ENCODE data around the gene HDAC8. TPM values are rescaled to one million over a fixed set of nuclear protein-coding genes. Genes with fewer than 3 reads are reported as not detected.
A peak's percentile ranks its signal among the peaks of the same experiment; 100 is the strongest.

HDAC8 gene
- 10 to 100 TPM in 3 of 4 donors, 1 to 10 TPM in 1; 9.0 to 18.1 (median 14.2) TPM for total RNA-seq

DNA sequence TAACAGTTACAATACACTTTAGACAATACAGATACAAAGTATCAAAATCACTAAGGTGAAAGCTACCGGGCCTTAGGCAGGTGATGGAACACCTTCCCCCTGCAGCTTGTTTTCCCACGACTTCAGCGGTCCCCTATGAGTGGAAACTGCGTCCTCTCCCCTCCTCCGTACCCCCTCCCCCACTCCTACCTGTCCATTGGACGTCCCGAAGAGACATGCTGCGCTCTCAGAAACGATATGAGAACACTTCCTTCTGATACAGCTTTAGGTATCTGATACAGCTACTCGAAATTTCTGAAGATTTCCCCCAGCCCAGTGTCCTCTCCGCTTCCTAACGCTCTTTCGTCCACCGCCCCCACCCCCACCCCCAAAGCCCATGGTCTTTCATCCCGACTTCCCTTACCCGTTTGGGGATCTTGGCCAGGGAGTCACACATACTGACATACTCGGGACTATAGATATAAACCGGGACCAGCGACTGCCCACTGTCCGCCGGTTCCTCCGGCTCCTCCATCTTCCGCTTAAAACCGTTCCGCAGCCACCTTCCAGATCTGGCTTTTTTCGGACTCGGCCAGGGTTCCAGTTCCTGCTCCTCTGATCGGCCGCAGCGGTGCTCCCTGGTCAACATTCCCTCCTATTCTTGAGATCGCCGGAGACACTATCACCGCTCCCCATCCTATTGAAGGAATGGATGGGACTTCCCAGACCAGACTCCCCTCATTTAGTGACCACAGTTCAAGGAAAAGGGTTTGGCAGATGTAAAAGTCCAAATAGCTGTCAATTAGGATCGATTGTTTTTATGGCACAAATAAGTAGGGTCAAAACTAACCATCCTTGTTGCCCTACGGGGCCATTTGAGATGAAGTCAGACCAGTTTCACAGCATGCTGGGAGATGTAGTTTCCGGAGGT, at the start of gene HDAC8:
TSS of gene HDAC8 (minus strand) at position 596 of the 910 bp plus-strand sequence. CDS start at position 514, 82 bp downstream.
- Histone ChIP-seq H3K9me3 (no peaks in the 10 kb centered on the region), H3K4me3 (peak within 1 kb of the TSS; percentile 49 to 71 (median 66)), H3K27ac (peak within 1 kb of the TSS; percentile 73 to 84 (median 79)), H3K36me3 (peaks cover 0 to 5% of the 10 kb centered on the region in 2 donors), H3K27me3 (no peaks in the 10 kb centered on the region), H3K4me1 (no peaks in the 10 kb centered on the region)
- in situ Hi-C loops (cut with MboI; ENCODE audit: low sequenced_read_pairs in 4 of 4) (no loop called here), intact Hi-C loops (cut with DNase I; ENCODE audit: low total_unique reads) (no loop called here)
- ATAC-seq (peak; percentile 67 to 77), DNase-seq (peak; percentile 33 to 51)
- TF ChIP-seq, protein P1, sequence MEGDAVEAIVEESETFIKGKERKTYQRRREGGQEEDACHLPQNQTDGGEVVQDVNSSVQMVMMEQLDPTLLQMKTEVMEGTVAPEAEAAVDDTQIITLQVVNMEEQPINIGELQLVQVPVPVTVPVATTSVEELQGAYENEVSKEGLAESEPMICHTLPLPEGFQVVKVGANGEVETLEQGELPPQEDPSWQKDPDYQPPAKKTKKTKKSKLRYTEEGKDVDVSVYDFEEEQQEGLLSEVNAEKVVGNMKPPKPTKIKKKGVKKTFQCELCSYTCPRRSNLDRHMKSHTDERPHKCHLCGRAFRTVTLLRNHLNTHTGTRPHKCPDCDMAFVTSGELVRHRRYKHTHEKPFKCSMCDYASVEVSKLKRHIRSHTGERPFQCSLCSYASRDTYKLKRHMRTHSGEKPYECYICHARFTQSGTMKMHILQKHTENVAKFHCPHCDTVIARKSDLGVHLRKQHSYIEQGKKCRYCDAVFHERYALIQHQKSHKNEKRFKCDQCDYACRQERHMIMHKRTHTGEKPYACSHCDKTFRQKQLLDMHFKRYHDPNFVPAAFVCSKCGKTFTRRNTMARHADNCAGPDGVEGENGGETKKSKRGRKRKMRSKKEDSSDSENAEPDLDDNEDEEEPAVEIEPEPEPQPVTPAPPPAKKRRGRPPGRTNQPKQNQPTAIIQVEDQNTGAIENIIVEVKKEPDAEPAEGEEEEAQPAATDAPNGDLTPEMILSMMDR (IDR thresholded peaks at IDR 0.05 in 4 of 5, conservative IDR thresholded peaks at IDR 0.05 in 1 of 5) = no peak
- no peak for TF ChIP-seq POLR2A (IDR thresholded peaks at IDR 0.05)

DNA sequence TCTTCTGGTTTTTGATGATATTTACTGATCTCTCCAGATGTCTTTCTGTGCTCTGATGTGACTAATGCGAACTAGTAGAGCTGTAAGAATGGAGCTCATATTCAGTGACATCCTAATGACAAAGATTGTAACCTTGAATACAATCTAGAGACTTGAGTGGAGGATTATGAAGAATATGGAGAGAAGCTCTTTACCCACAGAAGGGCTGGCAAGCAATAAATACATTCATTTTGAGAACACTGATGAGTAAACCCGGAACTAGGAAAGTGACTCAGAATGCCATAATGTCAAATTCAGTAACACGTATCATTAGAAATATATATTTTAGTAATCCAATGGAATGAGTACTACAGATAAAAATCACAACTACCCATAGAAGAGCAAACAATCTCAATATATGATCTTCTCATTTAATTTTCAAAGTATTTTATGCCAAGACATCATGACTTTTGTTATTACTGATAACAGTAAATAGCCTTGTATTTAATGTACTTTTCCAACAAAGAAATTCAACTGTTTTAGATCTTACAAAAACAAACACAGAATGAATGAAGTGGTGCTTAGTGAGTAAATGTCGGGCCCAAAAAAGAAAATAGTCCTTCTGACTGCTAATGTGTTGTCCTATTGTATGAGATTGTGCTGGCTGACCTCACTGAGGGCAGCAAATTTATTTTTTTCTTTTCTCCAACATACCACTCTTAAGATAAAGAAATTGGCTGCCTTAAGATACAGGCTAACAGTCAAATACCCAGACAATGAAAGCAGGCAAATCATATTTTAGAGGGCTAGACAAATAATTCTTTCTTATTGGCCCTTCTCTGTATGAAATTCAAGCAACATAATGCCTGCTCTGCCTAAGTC, 49.2 kb upstream of the HDAC8 start:
- Histone ChIP-seq H3K36me3 (peaks cover 0 to 19% of the 10 kb centered on the region in 2 donors), H3K4me3 (no peak overlapping the region), H3K4me1 (peaks cover 0 to 7% of the 10 kb centered on the region in 2 donors), H3K27me3 (no peaks in the 10 kb centered on the region), H3K9me3 (no peaks in the 10 kb centered on the region), H3K27ac (peak overlapping the region; percentile 75 to 84 (median 82))
- intact Hi-C loops (cut with DNase I; ENCODE audit: low total_unique reads) (loop anchor here (2.0 kb wide), 1 partner anchor 95 kb away; no protein-coding TSS in a partner anchor), in situ Hi-C loops (cut with MboI; ENCODE audit: low sequenced_read_pairs in 4 of 4) (no loop called here)
- no peak for ATAC-seq
- TF ChIP-seq, protein P1 (IDR thresholded peaks at IDR 0.05 in 4 of 5, conservative IDR thresholded peaks at IDR 0.05 in 1 of 5) = no peak
- TF ChIP-seq POLR2A (IDR thresholded peaks at IDR 0.05) = no peak
- no peak for DNase-seq

DNA sequence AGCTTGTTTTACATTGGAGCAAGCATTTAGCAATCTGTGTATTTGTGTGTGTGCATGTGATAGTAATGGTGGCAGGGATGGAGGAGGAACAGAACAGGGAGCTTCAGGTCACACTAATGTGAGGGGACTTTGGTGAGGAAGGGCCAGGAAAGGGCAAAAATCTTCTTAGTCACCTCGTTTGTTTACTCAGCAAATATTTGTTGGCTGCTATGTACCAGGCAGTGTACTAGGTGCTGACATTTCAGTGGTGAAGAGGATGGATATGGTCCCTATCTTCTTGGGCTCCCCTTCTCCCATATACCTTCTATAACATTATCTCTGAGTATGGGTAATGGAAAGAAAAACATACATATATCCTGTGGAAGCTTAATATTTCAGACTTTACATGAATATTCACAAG, 48.5 kb upstream of the HDAC8 start:
- Histone ChIP-seq H3K4me3 (no peak overlapping the region), H3K27me3 (no peaks in the 10 kb centered on the region), H3K4me1 (peaks cover 0 to 7% of the 10 kb centered on the region in 2 donors), H3K27ac (peak overlapping the region; percentile 75 to 84 (median 82)), H3K36me3 (peaks cover 0 to 21% of the 10 kb centered on the region in 2 donors), H3K9me3 (no peaks in the 10 kb centered on the region)
- in situ Hi-C loops (cut with MboI; ENCODE audit: low sequenced_read_pairs in 4 of 4) = no loop called here
- TF ChIP-seq, protein P1 (IDR thresholded peaks at IDR 0.05 in 4 of 5, conservative IDR thresholded peaks at IDR 0.05 in 1 of 5) = no peak
- no peak for TF ChIP-seq POLR2A (IDR thresholded peaks at IDR 0.05)
- peak in 1 of 2 donors; percentile 15 for DNase-seq
- intact Hi-C loops (cut with DNase I; ENCODE audit: low total_unique reads) = loop anchor here (2.0 kb wide), 1 partner anchor 96 kb away; no protein-coding TSS in a partner anchor
- no peak for ATAC-seq

DNA sequence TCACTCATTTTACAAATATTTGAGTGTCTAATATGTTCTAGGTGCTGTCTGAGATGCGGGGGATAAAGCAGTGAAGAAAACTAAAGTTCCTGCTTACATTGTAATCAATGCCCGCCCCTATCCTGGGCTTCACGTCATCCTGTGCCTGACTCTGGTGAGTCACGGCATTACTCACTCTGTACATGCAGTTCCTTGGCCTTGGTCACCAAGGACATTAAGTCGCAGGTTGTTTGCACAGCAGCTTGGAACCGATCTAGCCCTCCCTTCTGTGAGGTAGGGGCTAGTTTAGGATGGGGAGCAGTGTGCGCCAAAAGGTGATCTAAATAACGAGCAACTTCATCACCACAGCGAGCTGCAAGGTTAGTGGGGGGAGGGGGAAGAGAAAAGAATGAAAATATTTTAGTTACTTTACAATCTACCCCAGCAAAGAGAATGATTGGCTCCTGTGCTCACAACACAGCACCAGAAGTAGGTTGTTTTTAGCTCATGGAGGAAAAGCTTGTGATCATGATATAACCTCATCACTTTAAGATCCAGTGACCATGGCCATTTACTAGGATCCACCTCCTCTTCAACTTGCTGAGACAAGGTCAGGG, 48.0 kb upstream of the HDAC8 start:
- Histone ChIP-seq H3K27ac (peak overlapping the region; percentile 75 to 84 (median 82)), H3K4me3 (no peak overlapping the region), H3K36me3 (peaks cover 0 to 17% of the 10 kb centered on the region in 2 donors), H3K4me1 (peaks cover 0 to 7% of the 10 kb centered on the region in 2 donors), H3K27me3 (no peaks in the 10 kb centered on the region), H3K9me3 (no peaks in the 10 kb centered on the region)
- DNase-seq (peak; percentile 68 to 86), ATAC-seq (peak; percentile 95 to 98)
- in situ Hi-C loops (cut with MboI; ENCODE audit: low sequenced_read_pairs in 4 of 4) = no loop called here
- intact Hi-C loops (cut with DNase I; ENCODE audit: low total_unique reads) = loop anchor here (2.0 kb wide), 1 partner anchor 96 kb away; no protein-coding TSS in a partner anchor
- TF ChIP-seq POLR2A (IDR thresholded peaks at IDR 0.05) = peak in 1 of 2 donors; percentile 51
- TF ChIP-seq, protein P1 (IDR thresholded peaks at IDR 0.05 in 4 of 5, conservative IDR thresholded peaks at IDR 0.05 in 1 of 5) = no peak

Data from gastrocnemius medialis (tissue), 4 donors.